CD4-positive, alpha-beta T cell treated with Interleukin-6 at 100 ng/mL for 8 hours (primary cell): Measurements from ENCODE around the gene NCKAP5.

Experiments
- DNase-seq: peaks from one replicate; pipeline ENCODE4 v3.0.0-alpha.2; 2020; ENCODE audit warnings: mixed read lengths, low spot score

NCKAP5 gene

GRCh38 chr2:133421516-133422324 lies 146.5 kb downstream of the NCKAP5 start:
- DNase-seq: no peak

- no peak for DNase-seq
Observed at GRCh38 chr2:133420788-133421187, 147.5 kb downstream of the NCKAP5 start.

GRCh38 chr2:133418671-133419070 lies 149.6 kb downstream of the NCKAP5 start:
- DNase-seq: no peak

- DNase-seq: no peak
Observed at GRCh38 chr2:133418021-133418420, 150.2 kb downstream of the NCKAP5 start.

- no peak for DNase-seq
Observed at GRCh38 chr2:133417415-133417814, 150.8 kb downstream of the NCKAP5 start.

- DNase-seq: no peak
Observed at GRCh38 chr2:133416736-133417135, 151.5 kb downstream of the NCKAP5 start.

- DNase-seq: no peak
Observed at GRCh38 chr2:133416146-133416545, 152.1 kb downstream of the NCKAP5 start.

- DNase-seq: no peak
Observed at GRCh38 chr2:133415210-133415876, 152.9 kb downstream of the NCKAP5 start.

- DNase-seq: no peak
Observed at GRCh38 chr2:133414486-133415209, 153.6 kb downstream of the NCKAP5 start.

- DNase-seq: no peak
Observed at GRCh38 chr2:133413863-133414262, 154.4 kb downstream of the NCKAP5 start.

- no peak for DNase-seq
Observed at GRCh38 chr2:133412694-133413093, 155.6 kb downstream of the NCKAP5 start.

GRCh38 chr2:133411857-133412256 lies 156.4 kb downstream of the NCKAP5 start:
- no peak for DNase-seq

GRCh38 chr2:133411101-133411500 lies 157.2 kb downstream of the NCKAP5 start:
- no peak for DNase-seq

- DNase-seq: no peak
Observed at GRCh38 chr2:133409581-133410285, 158.5 kb downstream of the NCKAP5 start.

- DNase-seq: no peak
Observed at GRCh38 chr2:133408671-133409070, 159.6 kb downstream of the NCKAP5 start.

GRCh38 chr2:133407341-133407740 lies 160.9 kb downstream of the NCKAP5 start:
- no peak for DNase-seq

GRCh38 chr2:133405252-133405651 lies 163.0 kb downstream of the NCKAP5 start:
- DNase-seq: no peak

- no peak for DNase-seq
Observed at GRCh38 chr2:133400411-133400810, 167.9 kb downstream of the NCKAP5 start.

GRCh38 chr2:133393895-133394294 lies 174.4 kb downstream of the NCKAP5 start:
- DNase-seq: no peak

- DNase-seq: no peak
Observed at GRCh38 chr2:133390156-133390555, 178.1 kb downstream of the NCKAP5 start.

GRCh38 chr2:133389569-133389968 lies 178.7 kb downstream of the NCKAP5 start:
- no peak for DNase-seq

GRCh38 chr2:133382566-133382965 lies 185.7 kb downstream of the NCKAP5 start:
- DNase-seq: no peak
